IMR-90 (cell line): ENCODE measurements around the gene USP6NL. TPM values are rescaled to one million over a fixed set of nuclear protein-coding genes. Genes with fewer than 3 reads are reported as not detected.

ENCODE experiments used
- ATAC-seq: fragments of 200-7000 bp; cut with Tn5 transposase; 2 replicates; pipeline ENCODE4 v1.9.1; 2020; ENCODE audit warnings: low read depth, mild to moderate bottlenecking, moderate library complexity
- BruUV-seq: library from RNA; stranded (reverse); fragments of 400-500 nt; replicated peaks from 2 replicates; lab custom pipeline; 2021; lab: Mats Ljungman, UMichigan
- CTCF ChIA-PET: fragments of 300-600 bp; formaldehyde crosslinking; extraction: SDS; loops from one replicate; lab custom pipeline; 2021; ENCODE audit warnings: antibody characterized with exemption; lab: Yijun Ruan, JAX
- POLR2A ChIA-PET: fragments of 300-600 bp; sonication (Branson Sonifier 250); formaldehyde crosslinking; loops from one replicate; lab custom pipeline; 2022; ENCODE audit warnings: antibody characterized with exemption; ENCODE audit not compliant: unreplicated experiment; lab: Charles Lee
- DNase-seq: peaks from one replicate; pipeline ENCODE4 v3.0.0; 2013
- H2AFZ ChIP-seq: replicated peaks from 2 replicates; pipeline ENCODE3; 2013; ENCODE audit warnings: low read length, mild to moderate bottlenecking; ENCODE audit not compliant: poor library complexity
- H2AK5ac ChIP-seq: 2 replicates; pipeline ENCODE4 v1.6.1; 2013; ENCODE audit warnings: low read depth, low read length, inconsistent platforms
- H2AK9ac ChIP-seq: replicated peaks from 2 replicates; pipeline ENCODE3; 2013; ENCODE audit warnings: mild to moderate bottlenecking, low read depth, low read length, moderate library complexity; ENCODE audit not compliant: poor library complexity
- H2BK120ac ChIP-seq: 2 replicates; pipeline ENCODE4 v1.6.1; 2013; ENCODE audit warnings: low read depth, low read length, inconsistent platforms
- H2BK15ac ChIP-seq: 3 replicates; pipeline ENCODE4 v1.6.1; 2013; ENCODE audit warnings: low read depth, low read length, inconsistent platforms
- H2BK20ac ChIP-seq: 2 replicates; pipeline ENCODE4 v1.6.1; 2013; ENCODE audit warnings: low read depth, mild to moderate bottlenecking, inconsistent platforms, low read length, moderate library complexity
- H2BK5ac ChIP-seq: 2 replicates; pipeline ENCODE4 v1.6.1; 2013; ENCODE audit warnings: mild to moderate bottlenecking, low read depth, low read length, inconsistent platforms; ENCODE audit not compliant: poor library complexity, severe bottlenecking
- H3K14ac ChIP-seq: replicated peaks from 2 replicates; pipeline ENCODE4 v1.6.1; 2013; ENCODE audit warnings: low read depth, low read length, inconsistent platforms
- H3K18ac ChIP-seq: 2 replicates; pipeline ENCODE4 v1.6.1; 2013; ENCODE audit warnings: low read depth, low read length, control low read depth
- H3K23ac ChIP-seq: 2 replicates; pipeline ENCODE4 v1.6.1; 2013; ENCODE audit warnings: low read depth, low read length, inconsistent platforms
- H3K27ac ChIP-seq: 2 replicates; pipeline ENCODE4 v1.5.1; 2013; ENCODE audit warnings: mild to moderate bottlenecking, control low read depth, low read length; ENCODE audit not compliant: insufficient read depth
- H3K27me3 ChIP-seq: 2 replicates; pipeline ENCODE4 v1.6.1; 2013; ENCODE audit warnings: low read length; ENCODE audit not compliant: control insufficient read depth, insufficient read depth
- H3K36me3 ChIP-seq: 2 replicates; pipeline ENCODE4 v1.6.1; 2013; ENCODE audit warnings: low read length, mixed read lengths; ENCODE audit not compliant: control insufficient read depth, insufficient read depth
- H3K4ac ChIP-seq: 2 replicates; pipeline ENCODE4 v1.6.1; 2013; ENCODE audit warnings: low read depth, low read length, inconsistent platforms
- H3K4me1 ChIP-seq: 2 replicates; pipeline ENCODE4 v1.6.1; 2013; ENCODE audit warnings: low read length, mixed read lengths; ENCODE audit not compliant: control insufficient read depth, insufficient read depth
- H3K4me2 ChIP-seq: 2 replicates; pipeline ENCODE4 v1.6.1; 2013; ENCODE audit warnings: low read depth, mild to moderate bottlenecking, control low read depth, low read length, moderate library complexity
- H3K4me3 ChIP-seq: 2 replicates; pipeline ENCODE4 v1.5.1; 2013; ENCODE audit warnings: low read depth, mild to moderate bottlenecking, control low read depth, low read length, moderate library complexity; ENCODE audit not compliant: insufficient read depth
- H3K56ac ChIP-seq: 2 replicates; pipeline ENCODE4 v1.6.1; 2013; ENCODE audit warnings: low read length, inconsistent platforms; ENCODE audit not compliant: insufficient read depth; ENCODE audit errors: extremely low read depth
- H3K79me1 ChIP-seq, 2 experiments: 2 replicates each; pipeline ENCODE4 v1.6.1; 2013; ENCODE audit warnings: low read length in 2 of 2, inconsistent platforms in 1 of 2, low read depth in 1 of 2
- H3K9ac ChIP-seq: 2 replicates; pipeline ENCODE4 v1.6.1; 2013; ENCODE audit warnings: low read depth, low read length, control low read depth
- H3K9me1 ChIP-seq: 2 replicates; pipeline ENCODE4 v1.6.1; 2013; ENCODE audit warnings: low read length, inconsistent platforms; ENCODE audit not compliant: insufficient read depth
- H3K9me3 ChIP-seq: 2 replicates; pipeline ENCODE4 v1.6.1; 2013; ENCODE audit warnings: low read length; ENCODE audit not compliant: control insufficient read depth, insufficient read depth
- H4K20me1 ChIP-seq: 2 replicates; pipeline ENCODE4 v1.6.1; 2013; ENCODE audit warnings: low read length, inconsistent platforms; ENCODE audit not compliant: insufficient read depth
- H4K5ac ChIP-seq: 2 replicates; pipeline ENCODE4 v1.6.1; 2013; ENCODE audit warnings: mild to moderate bottlenecking, low read depth, low read length, control low read depth
- H4K8ac ChIP-seq, 2 experiments: 2 replicates each; pipeline ENCODE4 v1.6.1; 2013; ENCODE audit warnings: low read depth in 2 of 2, low read length in 2 of 2, control low read depth in 1 of 2, inconsistent platforms in 1 of 2
- H4K91ac ChIP-seq: 2 replicates; pipeline ENCODE4 v1.6.1; 2013; ENCODE audit warnings: low read depth, low read length, inconsistent platforms; ENCODE audit not compliant: insufficient read depth
- CEBPB ChIP-seq: IDR thresholded peaks from 2 replicates; pipeline ENCODE4 v1.6.1; 2012; ENCODE audit warnings: low read depth, low read length, improper control_type of control experiment
- MXI1 ChIP-seq: IDR thresholded peaks from 2 replicates; pipeline ENCODE4 v1.6.1; 2012; ENCODE audit warnings: low read depth, mild to moderate bottlenecking, low read length, moderate library complexity, borderline replicate concordance
- SMC3 ChIP-seq: fragments of 150-350 bp; IDR thresholded peaks from 2 replicates; pipeline ENCODE4 v1.6.1; 2016; ENCODE audit warnings: low read depth, mild to moderate bottlenecking, antibody characterized with exemption, low read length, moderate library complexity
- WGBS, 2 experiments: methylation state at CpG; one replicate each; pipeline versions ENCODE4 v1.1.5 to v1.1.7; 2013; ENCODE audit warnings: missing lambda C conversion rate in 2 of 2; ENCODE audit not compliant: insufficient read length in 1 of 2; ENCODE audit errors: extremely low coverage in 2 of 2; 5-methylcytosine and 5-hydroxymethylcytosine counted together
- dilution Hi-C: fragments of 300-500 bp; cut with HindIII; formaldehyde crosslinking; loops from one replicate; pipeline ENCODE4 v1.14.3; 2018; ENCODE audit warnings: low sequenced_read_pairs; ENCODE audit not compliant: unreplicated experiment
- in situ Hi-C: fragments of 300-500 bp; cut with MboI; formaldehyde crosslinking; loops from 3 replicates; pipeline ENCODE4 v1.14.3; 2019; ENCODE audit warnings: low sequenced_read_pairs, inconsistent platforms, mixed read lengths
- intact Hi-C: fragments of 100-400 bp; cut with micrococcal nuclease; formaldehyde crosslinking; loops from 2 replicates; pipeline ENCODE4 v1.10.0; 2022
- polyA plus RNA-seq, 3 experiments: library from polyadenylated mRNA; depleted of rRNA; stranded (reverse); fragments of >200 nt; gene quantifications; 2 replicates each; pipeline ENCODE4 v1.2.3, GENCODE V29; 2012; ENCODE audit warnings: low replicate concordance in 1 of 3
- total RNA-seq: library from RNA; depleted of rRNA; stranded (reverse); fragments of >200 nt; gene quantifications from 2 replicates; pipeline ENCODE4 v1.2.3, GENCODE V29; 2012

Gene USP6NL
- total and polyA plus RNA-seq, 2 of the 4 experiments (the other 2 are of a cell fraction): 7.8 to 9.1 TPM

DNA sequence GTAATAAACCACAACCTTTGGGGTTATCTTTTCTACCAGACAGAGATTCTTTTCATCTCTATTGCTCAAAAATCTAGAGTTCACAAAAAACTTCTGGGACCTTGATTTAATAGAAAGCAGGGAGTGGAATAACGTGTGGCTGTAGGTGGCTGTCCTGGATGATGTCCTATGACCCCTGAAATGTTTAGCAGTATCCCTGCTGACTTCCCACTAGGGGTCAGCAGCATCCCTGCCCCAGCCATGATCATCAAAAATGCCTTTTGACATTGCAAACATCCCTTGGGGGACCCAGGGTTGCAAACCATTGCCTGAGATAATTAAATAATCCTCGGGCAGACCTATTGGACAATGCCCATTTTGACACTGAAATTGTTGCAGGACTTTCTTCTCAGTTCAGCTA is 177.1 kb downstream of the USP6NL start:
- dilution Hi-C loops (no loop called here), intact Hi-C loops (no loop called here), in situ Hi-C loops (no loop called here)
- Histone ChIP-seq H2AK5ac (no peak overlapping the region), H3K4me1 (no peaks in the 10 kb centered on the region), H3K18ac (no peak overlapping the region), H2BK20ac (no peak overlapping the region), H3K9me3 (peaks cover 2% of the 10 kb centered on the region; the same call in 1 of the 2 replicates), H3K9me1 (no peaks in the 10 kb centered on the region), H3K4ac (no peak overlapping the region), H3K27ac (no peak overlapping the region), H4K20me1 (no peaks in the 10 kb centered on the region), H2AFZ (no peak overlapping the region), H4K8ac (no peak overlapping the region), H2BK5ac (no peak overlapping the region), H3K14ac (no peak overlapping the region), H2AK9ac (no peak overlapping the region), H3K4me2 (no peak overlapping the region), H3K36me3 (no peaks in the 10 kb centered on the region), H3K9ac (no peak overlapping the region), H2BK15ac (no peak overlapping the region), H4K91ac (no peak overlapping the region), H2BK120ac (no peak overlapping the region), H3K79me1 (no peaks in the 10 kb centered on the region), H4K5ac (no peak overlapping the region), H3K4me3 (no peak overlapping the region), H3K27me3 (no peaks in the 10 kb centered on the region; the same call in 1 of the 2 replicates), H3K56ac (no peak overlapping the region), H3K23ac (no peak overlapping the region)
- POLR2A ChIA-PET: no interaction called here
- TF ChIP-seq SMC3: no peak
- no peak for TF ChIP-seq CEBPB
- no peak for TF ChIP-seq MXI1
- ATAC-seq: peak; percentile 40; the same call in 1 of the 2 replicates
- CTCF ChIA-PET: no interaction called here
- no peak for DNase-seq
- no TSS peak for BruUV-seq
- WGBS, 2 experiments: no CpG with 5 or more reads among the region's 2 CpGs
